Brain microvascular endothelial cell (primary cell): Measurements from ENCODE around the gene CLDND1.
A peak's percentile ranks its signal among the peaks of the same experiment; 100 is the strongest.

Experiments
- DNase-seq: peaks from one replicate; pipeline ENCODE4 v3.0.0-alpha.2; 2020
- H3K27ac ChIP-seq: fragments of 250-450 bp; sonication (Bioruptor Pico); 2 replicates; pipeline ENCODE4 v1.5.1; 2020; ENCODE audit warnings: mild to moderate bottlenecking, moderate library complexity
- H3K27me3 ChIP-seq: fragments of 250-450 bp; sonication (Bioruptor Pico); replicated peaks from 2 replicates; pipeline ENCODE4 v1.5.1; 2020; ENCODE audit warnings: mild to moderate bottlenecking
- H3K36me3 ChIP-seq: fragments of 250-450 bp; sonication (Bioruptor Pico); replicated peaks from 2 replicates; pipeline ENCODE4 v1.5.1; 2020; ENCODE audit warnings: mild to moderate bottlenecking
- H3K4me3 ChIP-seq: 2 replicates; pipeline ENCODE4 v1.5.1; 2011; ENCODE audit warnings: low read depth, mild to moderate bottlenecking, control low read depth, low read length, moderate library complexity
- in situ Hi-C: cut with HindIII; loops from 2 replicates; pipeline ENCODE4 v1.10.0; 2017; ENCODE audit warnings: low sequenced_read_pairs, low pct_ligation_motif_present
- TF ChIP-seq, protein P1 (sequence below): IDR thresholded peaks from 2 replicates; pipeline ENCODE4 v1.5.1; 2011; ENCODE audit warnings: low read depth, mild to moderate bottlenecking, moderate library complexity, low read length, control low read depth, inconsistent platforms; ENCODE audit errors: missing control alignments

Gene CLDND1

DNA sequence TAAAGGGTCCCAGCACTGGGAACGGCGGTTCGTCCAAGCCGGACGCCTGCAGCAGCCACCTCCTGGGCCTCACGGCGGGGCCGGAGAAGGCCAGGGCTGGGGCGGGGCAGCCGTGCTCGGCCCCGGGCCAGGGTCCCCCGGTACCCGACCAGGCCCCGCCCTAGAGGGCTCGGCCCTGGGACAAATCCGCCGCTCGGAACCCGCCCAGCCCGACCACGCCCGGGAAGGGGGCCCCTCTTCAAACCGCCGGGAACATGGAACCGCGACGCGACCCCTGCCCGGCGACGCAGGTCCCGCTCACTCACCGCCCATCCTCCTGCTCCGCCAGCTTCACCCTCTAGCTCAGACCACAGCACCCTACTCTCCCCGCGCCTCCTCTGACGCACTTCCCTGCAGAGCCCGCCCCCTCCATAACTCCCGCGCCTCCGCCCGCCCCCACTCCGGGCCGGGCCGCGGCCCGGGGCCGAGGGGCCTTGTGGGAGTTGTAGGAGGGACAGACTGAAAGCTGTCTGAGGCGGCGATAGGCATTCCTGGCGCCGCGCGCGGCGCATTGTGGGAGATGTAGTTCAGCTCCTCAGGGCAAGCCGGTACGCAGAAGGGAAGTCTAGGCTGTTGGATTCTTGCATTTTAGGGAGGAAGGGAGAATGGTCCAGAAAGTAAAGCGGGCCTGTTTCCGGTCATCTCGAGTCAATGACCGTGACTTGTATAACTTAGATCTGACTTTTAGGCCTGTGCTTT, at the start of gene CLDND1:
CLDND1 (minus strand) TSS at position 359 of the 738 bp plus-strand sequence. CDS start 1,478 bp downstream, outside the sequence.
- H3K27ac ChIP-seq = peak within 1 kb of the TSS; percentile 90

DNA sequence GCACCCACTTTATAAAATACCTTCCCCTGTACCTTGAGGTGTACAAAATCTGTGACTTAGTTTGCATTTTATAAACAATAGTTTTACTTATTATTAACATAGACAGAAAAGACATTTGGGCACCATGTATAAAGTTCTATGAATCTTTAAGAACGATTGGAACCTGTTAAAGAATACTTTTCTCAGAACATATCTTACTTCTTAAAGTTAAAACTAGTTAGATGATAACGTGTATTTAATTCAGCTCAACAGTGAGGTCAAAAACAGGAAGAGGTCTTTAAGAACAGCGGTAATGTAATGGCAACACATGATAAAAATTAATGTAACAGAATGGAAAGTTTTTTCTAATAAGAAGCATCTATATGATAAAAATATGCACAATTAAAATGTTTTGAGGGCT, 45.7 kb upstream of the CLDND1 start:
- Histone ChIP-seq H3K4me3 (no peak overlapping the region), H3K27me3 (no peaks in the 10 kb centered on the region), H3K36me3 (no peaks in the 10 kb centered on the region), H3K27ac (no peak overlapping the region)
- TF ChIP-seq, protein P1, sequence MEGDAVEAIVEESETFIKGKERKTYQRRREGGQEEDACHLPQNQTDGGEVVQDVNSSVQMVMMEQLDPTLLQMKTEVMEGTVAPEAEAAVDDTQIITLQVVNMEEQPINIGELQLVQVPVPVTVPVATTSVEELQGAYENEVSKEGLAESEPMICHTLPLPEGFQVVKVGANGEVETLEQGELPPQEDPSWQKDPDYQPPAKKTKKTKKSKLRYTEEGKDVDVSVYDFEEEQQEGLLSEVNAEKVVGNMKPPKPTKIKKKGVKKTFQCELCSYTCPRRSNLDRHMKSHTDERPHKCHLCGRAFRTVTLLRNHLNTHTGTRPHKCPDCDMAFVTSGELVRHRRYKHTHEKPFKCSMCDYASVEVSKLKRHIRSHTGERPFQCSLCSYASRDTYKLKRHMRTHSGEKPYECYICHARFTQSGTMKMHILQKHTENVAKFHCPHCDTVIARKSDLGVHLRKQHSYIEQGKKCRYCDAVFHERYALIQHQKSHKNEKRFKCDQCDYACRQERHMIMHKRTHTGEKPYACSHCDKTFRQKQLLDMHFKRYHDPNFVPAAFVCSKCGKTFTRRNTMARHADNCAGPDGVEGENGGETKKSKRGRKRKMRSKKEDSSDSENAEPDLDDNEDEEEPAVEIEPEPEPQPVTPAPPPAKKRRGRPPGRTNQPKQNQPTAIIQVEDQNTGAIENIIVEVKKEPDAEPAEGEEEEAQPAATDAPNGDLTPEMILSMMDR = no peak
- in situ Hi-C loops = no loop called here
- no peak for DNase-seq

More for the DNA sequence above, at the start of gene CLDND1:
- in situ Hi-C loops = no loop called here
- DNase-seq = peak; percentile 94
- TF ChIP-seq, protein P1 = no peak
- Histone ChIP-seq H3K27me3 (no peaks in the 10 kb centered on the region), H3K36me3 (peaks cover 4% of the 10 kb centered on the region), H3K4me3 (peak within 1 kb of the TSS; percentile 78)

DNA sequence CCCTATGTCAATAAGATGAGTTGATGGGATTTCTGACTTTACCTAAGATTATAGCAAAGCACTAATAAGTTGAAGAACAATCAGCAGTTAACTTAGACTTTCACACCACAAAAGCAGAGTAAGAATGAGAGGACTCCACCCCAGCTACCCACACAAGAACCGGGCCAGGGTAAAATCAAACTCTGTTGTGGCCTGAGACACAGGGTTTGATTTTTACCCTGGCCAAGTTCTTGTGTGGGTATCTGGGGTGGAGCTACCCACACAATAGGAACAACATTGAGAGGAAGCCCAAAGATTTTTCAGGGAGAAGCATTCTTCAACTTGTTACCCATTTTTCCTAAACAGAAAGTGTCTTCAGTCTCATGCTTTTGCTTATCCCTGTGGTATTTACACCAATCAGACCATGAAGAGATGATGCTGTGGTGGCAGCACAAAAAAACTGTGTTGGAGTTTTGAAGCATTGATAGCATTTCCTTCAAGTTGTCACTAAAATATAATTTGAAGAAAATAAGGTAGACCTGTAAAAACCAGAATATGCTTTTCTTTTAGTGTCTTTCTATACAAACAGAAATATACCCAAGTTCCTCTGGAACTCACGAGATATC, 45.1 kb upstream of the CLDND1 start:
- no peaks in the 10 kb centered on the region for H3K27me3 ChIP-seq
- no peaks in the 10 kb centered on the region for H3K36me3 ChIP-seq
- in situ Hi-C loops = no loop called here
- no peak overlapping the region for H3K27ac ChIP-seq
- TF ChIP-seq, protein P1 = no peak
- DNase-seq = no peak
- no peak overlapping the region for H3K4me3 ChIP-seq

DNA sequence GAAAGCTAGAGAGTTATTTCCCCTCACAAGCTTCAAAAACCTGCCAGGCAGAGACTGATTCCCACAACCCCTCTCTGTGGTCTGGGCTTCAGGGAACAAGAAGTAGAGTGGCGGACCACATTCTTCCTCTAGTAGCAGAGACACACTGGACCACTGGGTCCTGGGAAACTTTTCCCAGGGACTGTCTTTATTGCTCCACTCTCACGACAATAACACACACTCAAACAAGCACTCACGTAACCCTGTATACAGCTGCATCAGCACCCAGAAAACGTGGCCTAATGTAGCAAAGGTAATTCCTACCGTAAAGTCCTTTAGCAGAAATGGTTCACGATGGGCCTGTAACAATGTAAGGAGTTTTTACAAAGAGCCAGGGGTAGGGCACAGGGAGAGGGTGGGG, 43.1 kb upstream of the CLDND1 start:
- Histone ChIP-seq H3K36me3 (no peaks in the 10 kb centered on the region), H3K27me3 (no peaks in the 10 kb centered on the region), H3K27ac (no peak overlapping the region), H3K4me3 (no peak overlapping the region)
- DNase-seq = no peak
- TF ChIP-seq, protein P1 = no peak
- in situ Hi-C loops = no loop called here

DNA sequence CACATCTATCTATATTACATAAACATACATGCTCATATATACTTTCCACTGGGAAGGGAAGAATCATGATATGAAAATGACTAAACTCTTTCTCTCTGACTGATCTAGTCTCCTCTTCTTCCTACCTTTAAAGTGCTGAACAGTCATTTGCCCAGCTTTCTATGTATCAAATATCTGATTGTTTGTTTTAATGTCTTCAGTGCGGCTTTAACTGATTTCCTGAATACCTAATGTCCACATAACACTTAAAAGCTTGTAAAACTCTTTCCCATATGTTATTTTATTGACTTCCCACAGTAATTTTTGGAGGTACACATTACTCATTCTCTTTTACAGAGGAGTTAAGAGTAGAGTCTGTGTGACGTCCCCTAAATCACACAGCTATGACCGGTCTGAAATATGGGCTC, 42.5 kb upstream of the CLDND1 start:
- Histone ChIP-seq H3K27me3 (no peaks in the 10 kb centered on the region), H3K27ac (no peak overlapping the region), H3K4me3 (no peak overlapping the region), H3K36me3 (no peaks in the 10 kb centered on the region)
- TF ChIP-seq, protein P1 = no peak
- in situ Hi-C loops = no loop called here
- DNase-seq = no peak
